ENCODE results near the gene SETD2. TPM values are rescaled to one million over a fixed set of nuclear protein-coding genes. Genes with fewer than 3 reads are reported as not detected.

Gene SETD2
- total RNA-seq, 2 experiments from 2014 or later, result 87.3 to 87.4 TPM

- no peak for TF ChIP-seq CTCF (IDR thresholded peaks at IDR 0.05)
- peak overlapping the region; percentile 87 for H3K4me3 Mint-ChIP-seq
Observed at GRCh38 chr3:46986055-46986730, 177.7 kb downstream of the SETD2 start.

DNA sequence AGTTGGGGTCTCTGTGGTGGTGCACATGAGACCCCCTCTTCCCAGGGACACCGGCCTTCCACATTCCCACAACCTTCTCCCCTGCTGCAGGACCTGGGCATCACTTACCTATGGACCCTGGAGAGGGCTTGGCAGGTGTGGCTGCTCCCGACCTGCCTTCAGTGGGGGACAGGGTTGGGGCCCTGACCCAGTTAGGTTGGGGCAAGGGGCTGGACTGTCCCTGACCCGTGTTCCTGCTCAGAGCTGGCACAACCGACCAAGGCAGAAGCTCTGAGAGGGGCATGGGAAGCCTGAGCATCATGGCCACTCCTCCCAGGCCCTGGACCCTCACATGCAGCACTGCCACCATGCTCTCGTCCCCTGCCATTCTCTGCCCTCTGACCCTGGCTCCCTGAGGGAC, 178.3 kb downstream of the SETD2 start:
- peaks cover 86% of the 10 kb centered on the region for H3K4me1 Mint-ChIP-seq (ENCODE audit: low read depth)
- no peak overlapping the region for H3K4me3 Mint-ChIP-seq
- peak overlapping the region in 1 of 2 donors; percentile 27 for H3K27ac ChIP-seq (ENCODE audit: low read depth in 1 of 2, low read length in 2 of 2)
- intact Hi-C loops (cut with DNase I, micrococcal nuclease), result loop anchor here (5.0 to 10.0 kb wide), 2 partner anchors 49 to 397 kb away; partner anchors contain the start of gene PTPN23 (in 1 of the 2)
- H3K4me3 ChIP-seq (ENCODE audit: low read length), result no peak overlapping the region
- H3K27ac Mint-ChIP-seq, result peak overlapping the region; percentile 93
- H3K4me1 ChIP-seq (ENCODE audit: insufficient read depth, low read length), result peaks cover 99% of the 10 kb centered on the region
- peaks cover 32% of the 10 kb centered on the region for H3K36me3 ChIP-seq (ENCODE audit: insufficient read depth, low read length)
- DNase-seq, result no peak
- H3K9me3 ChIP-seq (ENCODE audit: control insufficient read depth in 1 of 2, insufficient read depth in 1 of 2, low read length in 2 of 2), result no peaks in the 10 kb centered on the region
- ChIA-PET CTCF (no interaction called here), POLR2A (interaction anchor here (1.8 kb wide), 1 partner anchor 9 kb away, joined by 5 read pairs; the partner anchor contains the start of gene CCDC12)
- no peak for ATAC-seq (ENCODE audit: poor library complexity)
- no peak for TF ChIP-seq CTCF (IDR thresholded peaks at IDR 0.05)
- peaks cover 21% of the 10 kb centered on the region for H3K36me3 Mint-ChIP-seq (ENCODE audit: low read depth)
- no peaks in the 10 kb centered on the region for H3K27me3 Mint-ChIP-seq
- no peaks in the 10 kb centered on the region for H3K27me3 ChIP-seq (ENCODE audit: control insufficient read depth in 1 of 2, insufficient read depth in 2 of 2, low read length in 2 of 2)
- H3K9me3 Mint-ChIP-seq, result no peaks in the 10 kb centered on the region

More at GRCh38 chr3:46986055-46986730, 177.7 kb downstream of the SETD2 start:
- ATAC-seq (ENCODE audit: poor library complexity) (no peak), DNase-seq (no peak)
- no peaks in the 10 kb centered on the region for H3K9me3 Mint-ChIP-seq
- peaks cover 81% of the 10 kb centered on the region for H3K4me1 Mint-ChIP-seq (ENCODE audit: low read depth)
- no peak overlapping the region for H3K4me3 ChIP-seq (ENCODE audit: low read length)
- H3K36me3 ChIP-seq (ENCODE audit: insufficient read depth, low read length), result peaks cover 38% of the 10 kb centered on the region
- peak overlapping the region; percentile 93 for H3K27ac Mint-ChIP-seq
- H3K27me3 Mint-ChIP-seq, result no peaks in the 10 kb centered on the region
- peaks cover 21% of the 10 kb centered on the region for H3K36me3 Mint-ChIP-seq (ENCODE audit: low read depth)
- H3K27me3 ChIP-seq (ENCODE audit: control insufficient read depth in 1 of 2, insufficient read depth in 2 of 2, low read length in 2 of 2), result no peaks in the 10 kb centered on the region
- peak overlapping the region; percentile 27 to 52 for H3K27ac ChIP-seq (ENCODE audit: low read depth in 1 of 2, low read length in 2 of 2)
- ChIA-PET CTCF (no interaction called here), POLR2A (interaction anchor here (1.8 kb wide), 1 partner anchor 10 kb away, joined by 5 read pairs; the partner anchor contains the start of gene CCDC12)
- peaks cover 99% of the 10 kb centered on the region for H3K4me1 ChIP-seq (ENCODE audit: insufficient read depth, low read length)
- intact Hi-C loops (cut with DNase I, micrococcal nuclease), result loop anchor here (5.0 to 10.0 kb wide), 2 partner anchors 49 to 396 kb away; partner anchors contain the start of gene PTPN23 (in 1 of the 2)
- no peaks in the 10 kb centered on the region for H3K9me3 ChIP-seq (ENCODE audit: control insufficient read depth in 1 of 2, insufficient read depth in 1 of 2, low read length in 2 of 2)

DNA sequence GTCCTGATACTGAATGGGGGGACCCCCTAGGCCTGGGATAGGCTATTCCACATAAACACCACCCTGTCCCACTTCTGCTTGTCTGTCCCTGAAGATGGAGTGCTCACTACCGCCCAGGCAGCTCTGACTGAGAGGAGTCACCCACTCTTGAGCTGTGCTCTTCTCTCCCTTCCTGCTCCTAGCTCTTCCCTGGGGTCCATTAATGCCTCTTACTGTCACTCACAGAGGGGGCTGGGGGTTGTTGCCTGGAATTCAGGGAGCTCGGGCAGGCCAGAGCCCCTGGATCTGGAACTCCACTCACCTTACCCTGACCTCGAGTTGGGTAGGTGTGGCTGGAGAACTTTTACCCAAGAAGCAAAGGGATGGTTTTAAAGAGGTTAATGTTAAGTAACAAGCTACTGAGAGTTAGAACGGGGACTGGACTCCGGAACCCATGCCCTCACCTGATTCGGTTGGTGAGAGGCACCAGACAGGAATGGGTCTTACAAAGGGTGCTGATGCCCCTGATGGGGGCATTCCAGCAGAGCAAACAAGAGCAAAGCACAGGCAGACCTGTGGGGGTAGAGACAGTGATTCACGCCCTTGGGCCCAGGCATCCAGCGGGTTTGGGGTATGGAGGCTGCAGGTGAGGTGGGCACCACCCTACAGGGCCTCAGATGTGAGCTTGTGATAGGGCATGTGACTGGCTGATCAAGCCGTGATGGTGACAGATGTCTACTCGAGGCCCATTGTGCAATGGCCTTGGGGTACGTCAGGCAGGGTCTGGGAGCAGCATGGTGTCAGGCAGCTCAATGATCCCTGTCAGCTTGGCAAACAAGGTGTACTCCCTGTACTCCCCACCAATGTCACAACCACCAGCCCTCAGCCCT, 179.1 kb downstream of the SETD2 start:
- no peak for TF ChIP-seq CTCF (IDR thresholded peaks at IDR 0.05)
- H3K4me1 ChIP-seq (ENCODE audit: insufficient read depth, low read length), result peaks cover 98% of the 10 kb centered on the region
- Mint-ChIP-seq H3K36me3 (ENCODE audit: low read depth) (peaks cover 20% of the 10 kb centered on the region), H3K4me1 (ENCODE audit: low read depth) (peaks cover 81% of the 10 kb centered on the region), H3K9me3 (no peaks in the 10 kb centered on the region), H3K4me3 (peak overlapping the region; percentile 30), H3K27ac (peak overlapping the region; percentile 49), H3K27me3 (no peaks in the 10 kb centered on the region)
- H3K4me3 ChIP-seq (ENCODE audit: low read length), result no peak overlapping the region
- H3K36me3 ChIP-seq (ENCODE audit: insufficient read depth, low read length), result peaks cover 25% of the 10 kb centered on the region
- ATAC-seq (ENCODE audit: poor library complexity) (no peak), DNase-seq (peak in 1 of 14 experiments; percentile 2)
- intact Hi-C loops (cut with DNase I, micrococcal nuclease), result loop anchor here (5.0 to 10.0 kb wide), 2 partner anchors 50 to 397 kb away; partner anchors contain the start of gene PTPN23 (in 1 of the 2)
- H3K27ac ChIP-seq (ENCODE audit: low read depth in 1 of 2, low read length in 2 of 2), result no peak overlapping the region
- POLR2A ChIA-PET, result interaction anchor here (0.7 to 1.8 kb wide), 2 partner anchors 8 to 25 kb away, joined by 3 to 5 read pairs; partner anchors contain the start of gene CCDC12
- CTCF ChIA-PET, result no interaction called here
- no peaks in the 10 kb centered on the region for H3K27me3 ChIP-seq (ENCODE audit: control insufficient read depth in 1 of 2, insufficient read depth in 2 of 2, low read length in 2 of 2)
- no peaks in the 10 kb centered on the region for H3K9me3 ChIP-seq (ENCODE audit: control insufficient read depth in 1 of 2, insufficient read depth in 1 of 2, low read length in 2 of 2)

All from CD4-positive, alpha-beta T cell (primary cell).